Caco-2 (cell line): Measurements from ENCODE around the gene CACNA2D1. TPM values are rescaled to one million over a fixed set of nuclear protein-coding genes. Genes with fewer than 3 reads are reported as not detected.

Experiments
- BruUV-seq: library from RNA; stranded (reverse); fragments of 400-500 nt; replicated peaks from 2 replicates; lab custom pipeline; 2021; lab: Mats Ljungman, UMichigan
- CTCF ChIA-PET: fragments of 300-600 bp; sonication (Branson Sonifier 250); formaldehyde crosslinking; loops from one replicate; lab custom pipeline; 2022; ENCODE audit warnings: antibody characterized with exemption; lab: Charles Lee
- POLR2A ChIA-PET: fragments of 300-600 bp; sonication (Branson Sonifier 250); formaldehyde crosslinking; loops from one replicate; lab custom pipeline; 2022; ENCODE audit warnings: antibody characterized with exemption; lab: Charles Lee
- DNase-seq, 2 experiments: peaks; one replicate each; pipeline versions ENCODE4 v3.0.0 to v3.0.0-alpha.2; 2020 to 2022
- H3K27me3 ChIP-seq: replicated peaks from 2 replicates; pipeline ENCODE4 v1.6.0; 2011; ENCODE audit warnings: low read length; ENCODE audit not compliant: control insufficient read depth, insufficient read depth
- H3K36me3 ChIP-seq: 2 replicates; pipeline ENCODE4 v1.5.1; 2011; ENCODE audit warnings: low read length; ENCODE audit not compliant: control insufficient read depth, insufficient read depth
- H3K4me1 ChIP-seq: fragments of 250-450 bp; sonication (Bioruptor Pico); 2 replicates; pipeline ENCODE4 v1.5.1; 2020; ENCODE audit warnings: mild to moderate bottlenecking
- H3K4me3 ChIP-seq: 2 replicates; pipeline ENCODE4 v1.5.1; 2011; ENCODE audit warnings: low read depth, mild to moderate bottlenecking, control low read depth, low read length
- H3K9me3 ChIP-seq: fragments of 250-450 bp; sonication (Bioruptor Pico); 2 replicates; pipeline ENCODE4 v1.5.1; 2020; ENCODE audit warnings: mild to moderate bottlenecking, moderate library complexity
- H3K27ac Mint-ChIP-seq: one replicate; pipeline ENCODE4 v1.8.0; 2022; ENCODE audit warnings: mixed read lengths; ENCODE audit not compliant: unreplicated experiment
- H3K27me3 Mint-ChIP-seq: one replicate; pipeline ENCODE4 v1.8.0; 2022; ENCODE audit warnings: mixed read lengths; ENCODE audit not compliant: insufficient read depth, unreplicated experiment
- H3K36me3 Mint-ChIP-seq: one replicate; pipeline ENCODE4 v1.8.0; 2022; ENCODE audit warnings: mild to moderate bottlenecking, mixed read lengths; ENCODE audit not compliant: insufficient read depth, unreplicated experiment
- H3K4me1 Mint-ChIP-seq: one replicate; pipeline ENCODE4 v1.8.0; 2022; ENCODE audit warnings: low read depth, mixed read lengths; ENCODE audit not compliant: unreplicated experiment
- H3K4me3 Mint-ChIP-seq: one replicate; pipeline ENCODE4 v1.8.0; 2022; ENCODE audit warnings: mild to moderate bottlenecking, moderate library complexity, mixed read lengths; ENCODE audit not compliant: unreplicated experiment
- H3K9me3 Mint-ChIP-seq: one replicate; pipeline ENCODE4 v1.8.0; 2022; ENCODE audit warnings: mixed read lengths; ENCODE audit not compliant: unreplicated experiment
- intact Hi-C: fragments of 100-400 bp; cut with micrococcal nuclease; formaldehyde crosslinking; loops from one replicate; pipeline ENCODE4 v1.10.0; 2022; ENCODE audit not compliant: unreplicated experiment
- total RNA-seq: library from RNA; stranded (reverse); gene quantifications from 2 replicates; pipeline ENCODE4 v1.2.3, GENCODE V29; 2022
- TF ChIP-seq, protein P1 (sequence below), 2 experiments: fragments of 200-600 bp in 1 of 2; IDR thresholded peaks; 1 replicate in 1 of 2; 2 replicates in 1 of 2; pipeline versions ENCODE4 v1.5.1 to v1.8.0; 2011 to 2022; ENCODE audit warnings: antibody characterized with exemption in 1 of 2, control low read depth in 1 of 2, inconsistent platforms in 1 of 2, low read depth in 1 of 2, low read length in 1 of 2, mild to moderate bottlenecking in 1 of 2, moderate library complexity in 1 of 2; ENCODE audit not compliant: insufficient read depth in 1 of 2, severe bottlenecking in 1 of 2, unreplicated experiment in 1 of 2

CACNA2D1 gene
- total RNA-seq, 1 experiment from 2014 or later = not detected

DNA sequence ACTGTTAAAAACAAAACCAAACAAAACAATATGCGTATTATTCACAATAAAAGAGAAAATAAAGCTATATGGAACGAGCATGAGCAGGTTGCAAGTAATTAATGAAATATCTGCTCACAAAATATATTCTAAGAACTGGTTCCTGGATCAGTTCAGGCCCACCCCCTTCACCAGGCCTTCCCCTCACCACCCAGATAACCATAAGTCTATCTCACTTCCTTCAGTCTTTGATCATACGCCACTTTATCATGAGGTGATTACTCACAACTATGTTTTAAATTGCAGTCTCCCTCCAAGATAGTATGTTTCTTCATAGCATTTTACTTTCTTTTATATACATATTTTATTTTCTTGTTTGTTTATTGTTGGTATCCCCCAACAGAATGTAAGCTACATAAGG is 410.7 kb downstream of the CACNA2D1 start:
- Histone ChIP-seq H3K27me3 (no peaks in the 10 kb centered on the region), H3K9me3 (no peaks in the 10 kb centered on the region), H3K36me3 (no peaks in the 10 kb centered on the region), H3K4me3 (no peak overlapping the region), H3K4me1 (no peaks in the 10 kb centered on the region)
- ChIA-PET POLR2A (no interaction called here), CTCF (no interaction called here)
- Mint-ChIP-seq H3K4me3 (no peak overlapping the region), H3K9me3 (no peaks in the 10 kb centered on the region), H3K4me1 (no peaks in the 10 kb centered on the region), H3K36me3 (no peaks in the 10 kb centered on the region), H3K27me3 (no peaks in the 10 kb centered on the region), H3K27ac (no peak overlapping the region)
- no TSS peak for BruUV-seq
- DNase-seq = no peak
- intact Hi-C loops = no loop called here
- TF ChIP-seq, protein P1, sequence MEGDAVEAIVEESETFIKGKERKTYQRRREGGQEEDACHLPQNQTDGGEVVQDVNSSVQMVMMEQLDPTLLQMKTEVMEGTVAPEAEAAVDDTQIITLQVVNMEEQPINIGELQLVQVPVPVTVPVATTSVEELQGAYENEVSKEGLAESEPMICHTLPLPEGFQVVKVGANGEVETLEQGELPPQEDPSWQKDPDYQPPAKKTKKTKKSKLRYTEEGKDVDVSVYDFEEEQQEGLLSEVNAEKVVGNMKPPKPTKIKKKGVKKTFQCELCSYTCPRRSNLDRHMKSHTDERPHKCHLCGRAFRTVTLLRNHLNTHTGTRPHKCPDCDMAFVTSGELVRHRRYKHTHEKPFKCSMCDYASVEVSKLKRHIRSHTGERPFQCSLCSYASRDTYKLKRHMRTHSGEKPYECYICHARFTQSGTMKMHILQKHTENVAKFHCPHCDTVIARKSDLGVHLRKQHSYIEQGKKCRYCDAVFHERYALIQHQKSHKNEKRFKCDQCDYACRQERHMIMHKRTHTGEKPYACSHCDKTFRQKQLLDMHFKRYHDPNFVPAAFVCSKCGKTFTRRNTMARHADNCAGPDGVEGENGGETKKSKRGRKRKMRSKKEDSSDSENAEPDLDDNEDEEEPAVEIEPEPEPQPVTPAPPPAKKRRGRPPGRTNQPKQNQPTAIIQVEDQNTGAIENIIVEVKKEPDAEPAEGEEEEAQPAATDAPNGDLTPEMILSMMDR (IDR thresholded peaks at IDR 0.05; ENCODE audit: insufficient read depth in 1 of 2, low read depth in 1 of 2, low read length in 1 of 2, severe bottlenecking in 1 of 2, unreplicated experiment in 1 of 2) = no peak

DNA sequence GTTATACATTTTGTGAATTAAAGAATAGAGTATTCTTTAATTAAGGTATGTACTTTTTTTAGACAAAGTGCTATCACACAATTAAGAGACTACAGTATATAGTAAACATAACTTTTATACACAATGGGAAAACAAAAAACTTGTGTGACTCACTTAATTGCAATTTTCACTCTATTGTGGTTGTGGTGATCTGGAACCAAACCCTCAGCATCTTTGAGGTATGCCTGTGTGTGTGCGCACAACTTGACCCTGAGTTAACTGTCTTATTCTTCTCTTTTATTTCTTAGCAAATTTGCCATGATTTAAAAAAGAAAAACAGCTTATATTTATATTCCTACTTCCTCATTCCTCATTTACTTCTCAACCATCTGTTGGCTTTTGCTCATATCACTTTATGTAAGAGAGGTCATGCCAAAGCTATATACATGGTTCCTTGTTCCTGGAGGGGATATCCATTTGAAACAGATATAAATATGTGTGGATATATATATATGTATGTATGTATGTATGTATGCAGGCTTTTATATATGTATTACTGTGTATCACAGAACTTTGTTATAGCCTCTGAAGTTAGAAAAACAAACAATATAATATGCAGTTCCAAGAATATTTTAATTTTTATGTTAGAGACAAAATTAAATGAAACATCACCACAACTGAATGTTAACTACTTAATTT is 414.2 kb downstream of the CACNA2D1 start:
- Histone ChIP-seq H3K4me3 (no peak overlapping the region), H3K27me3 (no peaks in the 10 kb centered on the region), H3K36me3 (no peaks in the 10 kb centered on the region), H3K9me3 (no peaks in the 10 kb centered on the region), H3K4me1 (no peaks in the 10 kb centered on the region)
- Mint-ChIP-seq H3K27me3 (no peaks in the 10 kb centered on the region), H3K27ac (no peak overlapping the region), H3K4me3 (no peak overlapping the region), H3K36me3 (no peaks in the 10 kb centered on the region), H3K9me3 (no peaks in the 10 kb centered on the region), H3K4me1 (no peaks in the 10 kb centered on the region)
- intact Hi-C loops = no loop called here
- TF ChIP-seq, protein P1 (IDR thresholded peaks at IDR 0.05; ENCODE audit: insufficient read depth in 1 of 2, low read depth in 1 of 2, low read length in 1 of 2, severe bottlenecking in 1 of 2, unreplicated experiment in 1 of 2) = no peak
- ChIA-PET CTCF (no interaction called here), POLR2A (no interaction called here)
- DNase-seq = no peak
- BruUV-seq = no TSS peak

DNA sequence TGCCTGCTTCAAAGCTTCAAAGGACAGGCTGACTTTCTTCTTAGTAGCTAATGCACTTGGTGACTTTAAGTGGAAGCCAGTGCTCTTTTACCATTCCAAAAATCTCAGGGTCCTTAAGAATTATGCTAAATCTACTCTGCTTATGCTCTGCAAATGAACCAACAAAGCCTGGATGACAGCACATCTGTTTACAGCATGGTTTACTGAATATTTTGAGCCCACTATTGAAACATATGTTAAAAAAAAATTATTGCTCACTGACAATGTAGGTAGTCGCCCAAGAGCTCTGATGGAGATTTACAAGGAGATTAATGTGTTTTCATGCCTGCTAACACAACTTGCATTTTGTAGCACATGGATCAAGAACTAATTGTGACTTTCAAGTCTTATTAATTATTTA is 415.5 kb downstream of the CACNA2D1 start:
- Mint-ChIP-seq H3K27ac (no peak overlapping the region), H3K4me3 (no peak overlapping the region), H3K36me3 (no peaks in the 10 kb centered on the region), H3K4me1 (no peaks in the 10 kb centered on the region), H3K27me3 (no peaks in the 10 kb centered on the region), H3K9me3 (no peaks in the 10 kb centered on the region)
- TF ChIP-seq, protein P1 (IDR thresholded peaks at IDR 0.05; ENCODE audit: insufficient read depth in 1 of 2, low read depth in 1 of 2, low read length in 1 of 2, severe bottlenecking in 1 of 2, unreplicated experiment in 1 of 2) = no peak
- Histone ChIP-seq H3K27me3 (no peaks in the 10 kb centered on the region), H3K4me3 (no peak overlapping the region), H3K4me1 (no peaks in the 10 kb centered on the region), H3K36me3 (no peaks in the 10 kb centered on the region), H3K9me3 (no peaks in the 10 kb centered on the region)
- intact Hi-C loops = no loop called here
- no TSS peak for BruUV-seq
- DNase-seq = no peak
- ChIA-PET POLR2A (no interaction called here), CTCF (no interaction called here)
